SH-SY5Y (cell line): ENCODE measurements around the gene GIGYF2.

Experiments
- GATA2 ChIP-seq: IDR thresholded peaks from 2 replicates; pipeline ENCODE4 v1.6.1; 2011; ENCODE audit warnings: mild to moderate bottlenecking, low read depth, low read length
- GATA3 ChIP-seq: IDR thresholded peaks from 2 replicates; pipeline ENCODE4 v1.6.1; 2011; ENCODE audit warnings: low read depth, mild to moderate bottlenecking, low read length, moderate library complexity

GRCh38 chr2:232781765-232782164 lies 84.6 kb downstream of the GIGYF2 start:
- no peak for TF ChIP-seq GATA2
- no peak for TF ChIP-seq GATA3
